GM12878 (cell line): ENCODE measurements around the gene GJA9.

ENCODE experiments used
- BHLHE40 ChIP-seq, 2 experiments: fragments of 450-650 bp in 1 of 2; IDR thresholded peaks; 2 replicates each; pipeline ENCODE4 v1.6.1; 2011 to 2017; ENCODE audit warnings: low read depth in 2 of 2, borderline replicate concordance in 1 of 2, improper control_type of control experiment in 1 of 2, low read length in 1 of 2, mild to moderate bottlenecking in 1 of 2
- CTCF ChIP-seq, 3 experiments: IDR thresholded peaks in 2 of 3; conservative IDR thresholded peaks in 1 of 3; 2 replicates each; pipeline ENCODE4 v1.5.1; 2011; ENCODE audit warnings: low read depth in 3 of 3, low read length in 3 of 3, mild to moderate bottlenecking in 3 of 3, control low read depth in 2 of 3, moderate library complexity in 2 of 3, inconsistent platforms in 1 of 3, mixed read lengths in 1 of 3; ENCODE audit not compliant: control insufficient read depth in 2 of 3, insufficient read depth in 1 of 3; ENCODE audit errors: extremely low read depth in 1 of 3
- GABPA ChIP-seq: IDR thresholded peaks from 2 replicates; pipeline ENCODE4 v1.6.1; 2014; ENCODE audit warnings: antibody characterized with exemption, low read depth, mild to moderate bottlenecking, inconsistent platforms
- KDM1A ChIP-seq: fragments of 200-600 bp; sonication (generic); IDR thresholded peaks from 2 replicates; pipeline ENCODE4 v1.6.1; 2016; ENCODE audit warnings: borderline replicate concordance
- POLR2A ChIP-seq: IDR thresholded peaks from 2 replicates; pipeline ENCODE4 v1.6.1; 2011; ENCODE audit warnings: low read depth, mild to moderate bottlenecking, low read length
- RAD21 ChIP-seq: IDR thresholded peaks from 2 replicates; pipeline ENCODE4 v1.6.1; 2011; ENCODE audit warnings: mild to moderate bottlenecking, low read depth, low read length, moderate library complexity; ENCODE audit not compliant: insufficient read depth
- REST ChIP-seq: IDR thresholded peaks from 2 replicates; pipeline ENCODE4 v1.6.1; 2012; ENCODE audit warnings: mild to moderate bottlenecking, low read depth, low read length
- SIN3A ChIP-seq: IDR thresholded peaks from 2 replicates; pipeline ENCODE4 v1.6.1; 2012; ENCODE audit warnings: low read depth, low read length, improper control_type of control experiment
- SMARCA5 ChIP-seq: fragments of 450-650 bp; IDR thresholded peaks from 2 replicates; pipeline ENCODE4 v1.6.1; 2017; ENCODE audit warnings: mild to moderate bottlenecking
- SPI1 ChIP-seq: IDR thresholded peaks from 2 replicates; pipeline ENCODE4 v1.6.1; 2011; ENCODE audit warnings: low read depth, mild to moderate bottlenecking, low read length, moderate library complexity, borderline replicate concordance; ENCODE audit not compliant: insufficient read depth
- SREBF1 ChIP-seq: IDR thresholded peaks from 2 replicates; pipeline ENCODE4 v1.6.1; 2012; ENCODE audit warnings: mild to moderate bottlenecking, low read length
- TARDBP ChIP-seq: IDR thresholded peaks from 2 replicates; pipeline ENCODE4 v1.6.1; 2016; ENCODE audit warnings: borderline replicate concordance
- ZNF274 ChIP-seq: IDR thresholded peaks from one replicate; pipeline ENCODE4 v1.8.0; 2011; ENCODE audit not compliant: insufficient read length, insufficient read depth
- TF ChIP-seq, protein P1 (sequence below): fragments of 450-650 bp; IDR thresholded peaks from 2 replicates; pipeline ENCODE4 v1.6.1; 2017; ENCODE audit warnings: mild to moderate bottlenecking

- peak; percentile 94 for TF ChIP-seq SIN3A
- no peak for TF ChIP-seq ZNF274
- no peak for TF ChIP-seq KDM1A
- TF ChIP-seq REST: no peak
- TF ChIP-seq CTCF (IDR thresholded peaks at IDR 0.05 in 2 of 3, conservative IDR thresholded peaks at IDR 0.05 in 1 of 3; ENCODE audit: control insufficient read depth in 2 of 3, extremely low read depth in 1 of 3, insufficient read depth in 1 of 3, low read depth in 3 of 3, low read length in 3 of 3): 0 out of 6 replicates have a peak, but pooled peaks of 1 of the 3 experiments have one; percentile 1
- 0 out of 2 replicates have a peak, but pooled peaks have one; percentile 40 for TF ChIP-seq SPI1
- no peak for TF ChIP-seq RAD21
- TF ChIP-seq BHLHE40 (IDR thresholded peaks at IDR 0.05; ENCODE audit: borderline replicate concordance in 1 of 2, low read depth in 2 of 2, low read length in 1 of 2): 0 out of 4 replicates have a peak, but pooled peaks of 1 of the 2 experiments have one; percentile 16
- no peak for TF ChIP-seq SREBF1
- TF ChIP-seq, protein P1, sequence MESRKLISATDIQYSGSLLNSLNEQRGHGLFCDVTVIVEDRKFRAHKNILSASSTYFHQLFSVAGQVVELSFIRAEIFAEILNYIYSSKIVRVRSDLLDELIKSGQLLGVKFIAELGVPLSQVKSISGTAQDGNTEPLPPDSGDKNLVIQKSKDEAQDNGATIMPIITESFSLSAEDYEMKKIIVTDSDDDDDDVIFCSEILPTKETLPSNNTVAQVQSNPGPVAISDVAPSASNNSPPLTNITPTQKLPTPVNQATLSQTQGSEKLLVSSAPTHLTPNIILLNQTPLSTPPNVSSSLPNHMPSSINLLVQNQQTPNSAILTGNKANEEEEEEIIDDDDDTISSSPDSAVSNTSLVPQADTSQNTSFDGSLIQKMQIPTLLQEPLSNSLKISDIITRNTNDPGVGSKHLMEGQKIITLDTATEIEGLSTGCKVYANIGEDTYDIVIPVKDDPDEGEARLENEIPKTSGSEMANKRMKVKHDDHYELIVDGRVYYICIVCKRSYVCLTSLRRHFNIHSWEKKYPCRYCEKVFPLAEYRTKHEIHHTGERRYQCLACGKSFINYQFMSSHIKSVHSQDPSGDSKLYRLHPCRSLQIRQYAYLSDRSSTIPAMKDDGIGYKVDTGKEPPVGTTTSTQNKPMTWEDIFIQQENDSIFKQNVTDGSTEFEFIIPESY: no peak
- TF ChIP-seq GABPA: peak; percentile 90
- TF ChIP-seq TARDBP: no peak
- TF ChIP-seq SMARCA5: no peak
- TF ChIP-seq POLR2A: peak; percentile 77
Observed at GRCh38 chr1:38873027-38873969, 8.1 kb downstream of the GJA9 start, which contains the start of gene MYCBP.
